ENCODE results near the gene CDH4.

The CDH4 gene

GRCh38 chr20:61895016-61895415 is 643.0 kb downstream of the CDH4 start:
- DNase-seq, result no peak

- no peak for DNase-seq
Observed at GRCh38 chr20:61895686-61896057, 643.6 kb downstream of the CDH4 start.

DNA sequence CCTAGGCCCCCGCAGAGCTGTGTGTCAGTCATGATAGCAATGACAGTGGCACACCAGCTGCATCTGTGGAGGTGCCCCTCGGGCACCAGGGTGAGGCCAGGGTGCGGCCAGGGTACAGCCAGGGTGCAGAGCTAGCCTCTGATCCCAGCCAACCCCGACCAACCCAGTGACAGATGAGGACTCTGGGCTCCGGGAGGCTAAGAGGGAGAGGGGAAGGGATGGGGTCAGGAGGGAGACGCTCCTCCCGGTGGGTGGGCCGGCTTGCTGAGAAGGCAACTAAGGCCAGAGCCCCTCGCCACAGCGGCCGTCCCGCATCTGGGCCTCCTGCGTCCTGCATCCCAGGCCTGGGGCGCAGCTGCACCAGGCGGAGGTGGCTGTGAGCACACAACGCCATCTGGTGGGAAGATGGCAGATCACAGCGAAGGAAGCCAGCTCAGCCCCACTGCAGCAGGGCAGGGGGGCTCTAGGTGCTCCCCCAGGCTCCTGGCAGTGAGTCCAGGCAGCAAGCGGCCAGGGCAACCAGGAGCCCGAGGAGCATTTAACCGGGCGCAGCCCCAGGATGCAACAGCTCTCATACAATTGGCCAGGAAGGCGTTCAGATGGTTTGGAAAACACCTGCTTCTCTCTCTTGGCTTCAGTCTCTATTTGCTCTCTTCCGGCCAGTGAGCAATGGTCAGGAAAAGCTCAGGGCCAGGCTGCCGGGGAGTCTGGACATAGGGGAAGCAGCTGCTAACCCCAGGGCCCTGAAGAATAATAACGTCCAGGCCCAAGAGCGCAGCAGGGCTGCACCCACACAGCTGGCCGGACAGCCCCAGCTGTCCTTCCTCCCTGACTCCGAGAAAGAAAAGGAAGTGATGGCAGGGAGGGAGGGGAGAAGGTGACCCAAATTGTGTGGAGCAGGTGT is 644.2 kb downstream of the CDH4 start:
- peak; percentile 2 for DNase-seq

- DNase-seq, result no peak
Observed at GRCh38 chr20:61897401-61898295, 645.6 kb downstream of the CDH4 start.

- DNase-seq, result no peak
Observed at GRCh38 chr20:61898405-61898804, 646.3 kb downstream of the CDH4 start.

DNA sequence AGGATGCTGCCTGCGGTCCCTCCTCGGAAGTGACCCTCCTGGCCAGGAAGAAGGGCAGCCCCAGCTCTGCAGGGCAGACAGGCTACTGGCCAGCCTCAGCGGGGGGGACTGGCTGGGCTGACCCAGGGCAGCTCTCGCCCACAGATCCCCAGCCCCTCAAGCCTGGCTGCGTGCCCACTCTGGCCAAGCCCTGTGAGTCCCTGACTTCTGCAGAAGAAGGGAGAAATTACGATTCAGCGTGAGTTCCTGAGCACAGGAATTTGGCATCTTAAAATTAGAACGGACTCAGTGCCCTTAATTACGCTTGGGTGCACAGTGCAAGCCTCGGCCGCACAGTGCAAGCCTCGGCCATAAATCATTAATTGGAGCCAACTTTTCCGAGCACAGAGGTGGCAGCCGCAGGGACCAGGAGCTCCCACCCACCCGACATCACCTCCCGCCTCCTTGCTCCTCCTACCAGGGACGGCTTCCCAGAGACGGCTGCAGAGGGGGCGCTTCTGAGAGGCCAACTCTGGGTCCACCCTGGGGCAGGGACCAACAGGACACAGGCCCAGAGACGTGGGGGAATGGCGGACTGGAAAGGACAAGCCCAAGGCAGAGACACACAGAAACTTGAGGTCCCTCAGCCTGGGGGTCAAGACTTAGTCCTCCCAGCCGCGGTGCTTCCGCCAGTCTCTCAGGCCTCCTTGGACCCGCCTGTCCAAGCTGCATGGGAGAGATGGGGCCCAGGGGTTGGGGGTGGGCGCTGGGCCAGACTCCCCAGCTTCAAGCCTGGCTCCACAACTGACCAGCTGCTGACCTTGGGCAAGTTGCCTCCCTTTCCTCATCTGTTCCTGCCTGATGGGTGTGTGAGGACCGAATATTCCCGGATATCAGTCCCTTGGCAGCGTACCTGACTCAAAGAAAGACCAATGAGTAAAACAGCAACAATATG is 648.2 kb downstream of the CDH4 start:
- no peak for DNase-seq

DNA sequence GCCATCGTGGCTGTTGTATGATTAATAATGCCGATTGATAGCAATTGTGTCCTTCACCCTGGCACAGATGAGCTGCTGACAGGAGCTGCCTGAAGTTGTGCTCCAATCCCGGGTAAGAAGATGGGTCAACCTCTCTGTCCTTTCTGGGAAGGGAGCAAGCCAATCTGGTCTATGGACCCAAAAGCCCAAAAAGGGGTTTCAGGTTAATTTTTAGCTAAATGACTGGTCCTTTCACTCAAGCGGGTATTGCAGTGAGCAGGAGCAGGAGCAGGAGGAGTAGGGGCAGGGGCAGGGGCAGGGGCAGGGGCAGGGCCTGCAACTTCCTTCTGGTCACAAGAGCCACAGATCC is 648.9 kb downstream of the CDH4 start:
- DNase-seq, result no peak

GRCh38 chr20:61901392-61902220 is 649.5 kb downstream of the CDH4 start:
- no peak for DNase-seq

DNA sequence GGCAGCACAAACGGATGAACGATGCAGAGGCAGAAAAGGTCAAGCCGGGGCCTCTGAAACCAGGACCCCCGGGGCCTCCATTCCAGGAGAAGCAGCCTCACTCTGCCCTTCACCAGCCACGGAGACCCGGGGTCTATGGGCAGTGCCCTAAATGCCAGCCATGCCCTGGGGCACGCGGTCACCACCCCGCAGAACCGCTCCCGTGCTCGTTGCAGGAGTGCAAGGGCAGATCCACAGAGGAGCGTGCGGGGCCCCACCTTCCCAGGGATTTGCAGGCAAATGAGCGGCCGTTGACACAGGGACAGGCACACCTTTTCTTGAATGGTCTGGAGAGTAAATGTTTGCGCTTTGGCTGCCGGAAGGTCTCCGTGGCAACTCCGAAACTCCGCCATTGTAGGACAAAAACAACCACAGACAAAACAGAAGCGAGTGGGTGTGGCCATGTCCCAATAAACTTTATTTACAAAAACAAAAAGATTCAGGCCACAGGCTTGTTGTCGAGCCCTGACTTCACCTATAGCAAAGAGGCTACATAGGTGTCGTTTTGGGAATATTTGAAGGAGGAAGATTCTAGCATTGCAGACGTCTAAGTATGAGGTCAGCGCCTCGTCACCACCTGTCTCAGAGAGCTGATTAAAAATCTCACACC is 650.3 kb downstream of the CDH4 start:
- DNase-seq, result no peak

- no peak for DNase-seq
Observed at GRCh38 chr20:61903575-61904340, 651.7 kb downstream of the CDH4 start.

DNA sequence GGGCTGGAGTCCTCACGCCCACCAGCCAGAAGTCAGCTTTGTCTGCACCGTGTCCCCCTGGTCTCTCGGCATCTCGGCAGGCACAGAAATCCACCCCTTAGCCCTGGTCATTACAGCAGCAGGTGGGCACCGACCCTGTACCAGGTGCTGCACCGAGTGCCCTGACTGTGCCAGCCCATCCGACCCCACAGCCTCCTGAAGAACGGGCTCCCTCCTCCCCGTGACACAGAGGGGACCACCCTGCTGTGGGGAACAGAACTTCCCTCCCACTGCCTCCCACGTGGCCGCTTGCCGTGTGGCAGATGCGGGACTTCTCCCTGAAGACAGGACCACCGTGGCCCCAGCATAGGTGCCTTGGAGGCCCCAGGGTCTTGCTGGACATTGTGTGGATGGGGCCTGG is 652.4 kb downstream of the CDH4 start:
- no peak for DNase-seq

- DNase-seq, result no peak
Observed at GRCh38 chr20:61905781-61906523, 653.9 kb downstream of the CDH4 start.

GRCh38 chr20:61907081-61907891 is 655.2 kb downstream of the CDH4 start:
- DNase-seq, result no peak

GRCh38 chr20:61908057-61909026 is 656.3 kb downstream of the CDH4 start:
- no peak for DNase-seq

DNA sequence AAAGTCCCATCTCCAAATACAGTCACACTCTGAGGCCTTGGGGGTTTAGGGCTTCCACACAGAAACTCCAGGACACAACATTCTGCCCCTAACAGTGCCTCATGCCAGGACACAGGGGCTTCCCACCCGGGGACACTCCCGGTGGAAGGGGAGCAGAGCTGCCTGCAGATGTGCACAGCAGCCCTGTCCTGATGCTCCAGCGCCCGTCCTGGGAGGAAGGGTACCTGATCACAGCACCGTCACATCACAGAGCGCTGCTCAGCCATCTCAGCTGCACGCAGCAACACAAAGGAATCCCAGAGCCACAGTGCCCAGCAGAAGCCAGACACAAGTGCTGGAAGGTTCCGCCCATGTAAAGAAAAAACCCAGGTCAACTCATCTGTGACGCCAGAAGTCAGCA is 657.0 kb downstream of the CDH4 start:
- DNase-seq, result no peak

- DNase-seq, result no peak
Observed at GRCh38 chr20:61909821-61910220, 657.8 kb downstream of the CDH4 start.

- DNase-seq, result no peak
Observed at GRCh38 chr20:61911824-61912223, 659.8 kb downstream of the CDH4 start.

Measured in T-helper 9 cell (primary cell).